ENCODE data around the gene WBP2. TPM values are rescaled to one million over a fixed set of nuclear protein-coding genes. Genes with fewer than 3 reads are reported as not detected.

The WBP2 gene
- total RNA-seq, 2 donors from 2014 or later = 88.9 to 125 TPM

GRCh38 chr17:75893305-75894048 is 38.3 kb upstream of the WBP2 start:
- TF ChIP-seq POLR2AphosphoS5 (IDR thresholded peaks at IDR 0.05) = no peak
- TF ChIP-seq POLR2A (IDR thresholded peaks at IDR 0.05) = no peak
- TF ChIP-seq, protein P1, sequence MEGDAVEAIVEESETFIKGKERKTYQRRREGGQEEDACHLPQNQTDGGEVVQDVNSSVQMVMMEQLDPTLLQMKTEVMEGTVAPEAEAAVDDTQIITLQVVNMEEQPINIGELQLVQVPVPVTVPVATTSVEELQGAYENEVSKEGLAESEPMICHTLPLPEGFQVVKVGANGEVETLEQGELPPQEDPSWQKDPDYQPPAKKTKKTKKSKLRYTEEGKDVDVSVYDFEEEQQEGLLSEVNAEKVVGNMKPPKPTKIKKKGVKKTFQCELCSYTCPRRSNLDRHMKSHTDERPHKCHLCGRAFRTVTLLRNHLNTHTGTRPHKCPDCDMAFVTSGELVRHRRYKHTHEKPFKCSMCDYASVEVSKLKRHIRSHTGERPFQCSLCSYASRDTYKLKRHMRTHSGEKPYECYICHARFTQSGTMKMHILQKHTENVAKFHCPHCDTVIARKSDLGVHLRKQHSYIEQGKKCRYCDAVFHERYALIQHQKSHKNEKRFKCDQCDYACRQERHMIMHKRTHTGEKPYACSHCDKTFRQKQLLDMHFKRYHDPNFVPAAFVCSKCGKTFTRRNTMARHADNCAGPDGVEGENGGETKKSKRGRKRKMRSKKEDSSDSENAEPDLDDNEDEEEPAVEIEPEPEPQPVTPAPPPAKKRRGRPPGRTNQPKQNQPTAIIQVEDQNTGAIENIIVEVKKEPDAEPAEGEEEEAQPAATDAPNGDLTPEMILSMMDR (IDR thresholded peaks at IDR 0.05) = no peak
- Histone ChIP-seq H3K27me3 (replicated peaks; ENCODE audit: insufficient read depth) (no peaks in the 10 kb centered on the region), H3K4me1 (replicated peaks) (peaks cover 2% of the 10 kb centered on the region), H3K27ac (no peak overlapping the region), H3K36me3 (peaks cover 0 to 3% of the 10 kb centered on the region in 2 donors), H3K4me3 (no peak overlapping the region), H3K9me3 (no peaks in the 10 kb centered on the region)
- DNase-seq (ENCODE audit: low spot score) = no peak
- WGBS = 88% methylated on average over 18 of the region's 18 CpGs
- intact Hi-C loops (cut with DNase I) = loop anchor here (5.0 kb wide), 1 partner anchor 131 kb away; no protein-coding TSS in a partner anchor

GRCh38 chr17:75892556-75893224 is 37.6 kb upstream of the WBP2 start:
- H3K27me3 ChIP-seq (replicated peaks; ENCODE audit: insufficient read depth) = no peaks in the 10 kb centered on the region
- H3K4me3 ChIP-seq = no peak overlapping the region
- H3K4me1 ChIP-seq (replicated peaks) = peaks cover 2% of the 10 kb centered on the region
- DNase-seq (ENCODE audit: low spot score) = no peak
- no peaks in the 10 kb centered on the region for H3K9me3 ChIP-seq
- intact Hi-C loops (cut with DNase I) = loop anchor here (5.0 kb wide), 1 partner anchor 130 kb away; no protein-coding TSS in a partner anchor
- no peak overlapping the region for H3K27ac ChIP-seq
- H3K36me3 ChIP-seq = no peaks in the 10 kb centered on the region
- TF ChIP-seq, protein P1 (IDR thresholded peaks at IDR 0.05) = no peak
- WGBS = 91% methylated on average over 12 of the region's 16 CpGs

DNA sequence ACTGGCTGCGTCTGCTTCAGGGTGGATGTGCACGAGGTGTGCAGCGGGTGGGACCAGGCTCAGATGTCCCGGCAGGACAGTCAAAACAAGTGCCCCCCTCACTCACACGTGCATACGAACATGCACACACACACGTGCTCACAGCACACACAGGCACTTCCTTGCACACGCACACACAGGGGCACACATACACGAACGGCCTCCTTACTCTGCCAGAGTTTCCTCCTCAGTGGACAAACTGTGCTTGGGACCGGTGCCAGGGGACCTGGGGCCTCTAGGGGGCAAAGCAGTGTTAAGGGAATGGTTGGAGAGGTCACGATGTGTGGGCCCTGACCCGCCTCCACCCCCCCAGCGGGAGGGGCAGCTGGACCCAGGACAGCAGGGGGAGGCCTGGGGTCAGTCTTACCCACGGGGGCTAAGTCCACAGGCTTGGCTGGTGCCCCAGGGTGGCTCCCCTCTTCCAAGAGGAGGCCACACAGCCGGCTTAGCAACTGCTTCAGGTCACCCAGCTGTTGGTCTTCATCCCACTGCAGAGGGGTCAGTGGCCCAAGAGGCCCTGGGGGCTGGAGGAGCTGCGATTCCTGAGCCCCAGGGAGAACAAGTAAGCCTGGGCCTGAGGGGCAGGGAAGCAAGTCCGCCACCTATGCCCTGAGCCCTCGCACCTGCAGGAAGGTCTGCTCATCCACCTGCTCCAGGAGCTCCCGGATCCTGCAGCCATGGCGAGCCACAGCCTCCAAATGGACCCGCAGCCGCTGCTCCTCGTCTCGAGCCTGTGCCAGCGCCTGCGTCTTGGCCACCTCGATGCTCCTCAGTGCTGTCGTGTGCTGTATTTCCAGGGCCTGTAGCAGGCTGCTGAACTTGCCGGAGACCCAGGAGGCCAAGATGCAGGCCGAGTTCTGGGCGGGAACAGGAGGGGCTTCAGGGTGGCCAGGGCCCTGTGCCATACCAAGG is 36.7 kb upstream of the WBP2 start:
- H3K27me3 ChIP-seq (replicated peaks; ENCODE audit: insufficient read depth) = no peaks in the 10 kb centered on the region
- H3K36me3 ChIP-seq = no peaks in the 10 kb centered on the region
- H3K4me1 ChIP-seq (replicated peaks) = peaks cover 2% of the 10 kb centered on the region
- no peak overlapping the region for H3K27ac ChIP-seq
- intact Hi-C loops (cut with DNase I) = loop anchor here (5.0 kb wide), 1 partner anchor 130 kb away; no protein-coding TSS in a partner anchor
- no peaks in the 10 kb centered on the region for H3K9me3 ChIP-seq
- no peak overlapping the region for H3K4me3 ChIP-seq
- TF ChIP-seq, protein P1 (IDR thresholded peaks at IDR 0.05) = no peak
- no peak for TF ChIP-seq POLR2AphosphoS5 (IDR thresholded peaks at IDR 0.05)
- TF ChIP-seq POLR2A (IDR thresholded peaks at IDR 0.05) = no peak
- DNase-seq (ENCODE audit: low spot score) = no peak
- 74% methylated on average over 24 of the region's 32 CpGs for WGBS

DNA sequence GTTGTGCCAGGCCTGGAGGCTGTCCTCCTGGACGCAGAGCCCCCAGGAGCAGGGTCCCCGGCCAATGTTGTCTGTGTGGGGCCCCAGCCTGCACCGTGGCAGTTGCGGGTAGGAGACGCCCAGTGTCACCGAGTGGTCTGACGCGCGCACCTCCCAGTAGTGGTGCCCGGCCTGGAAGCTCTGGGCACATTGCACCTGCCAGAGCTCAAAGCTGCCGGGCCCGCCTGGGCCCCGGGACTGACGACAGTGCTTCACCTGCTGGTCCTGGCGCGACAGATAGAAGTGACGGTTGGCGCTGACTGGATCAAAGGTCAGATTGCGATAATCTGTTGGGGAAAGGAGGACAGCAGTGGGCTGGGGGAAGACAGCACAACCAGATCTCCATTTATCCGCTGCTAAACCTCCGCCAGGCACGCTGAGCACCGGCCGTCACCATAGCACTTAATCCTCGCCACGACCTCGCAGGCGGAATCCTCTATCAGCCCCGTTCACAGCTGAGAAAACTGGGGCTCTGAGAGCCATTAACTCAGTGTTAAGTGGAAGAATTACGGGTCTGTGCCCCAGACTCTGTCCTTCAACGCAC is 36.0 kb upstream of the WBP2 start:
- Histone ChIP-seq H3K4me1 (replicated peaks) (peaks cover 2% of the 10 kb centered on the region), H3K36me3 (no peaks in the 10 kb centered on the region), H3K9me3 (no peaks in the 10 kb centered on the region), H3K4me3 (no peak overlapping the region), H3K27ac (no peak overlapping the region), H3K27me3 (replicated peaks; ENCODE audit: insufficient read depth) (no peaks in the 10 kb centered on the region)
- 92% methylated on average over 29 of the region's 31 CpGs for whole genome bisulfite sequencing
- intact Hi-C loops (cut with DNase I) = loop anchor here (5.0 kb wide), 1 partner anchor 129 kb away; no protein-coding TSS in a partner anchor
- no peak for TF ChIP-seq POLR2AphosphoS5 (IDR thresholded peaks at IDR 0.05)
- no peak for TF ChIP-seq POLR2A (IDR thresholded peaks at IDR 0.05)
- TF ChIP-seq, protein P1 (IDR thresholded peaks at IDR 0.05) = no peak
- DNase-seq (ENCODE audit: low spot score) = no peak

Measured in prostate gland (tissue), 2 donors.